Measurements from ENCODE around the gene RBM20. TPM values are rescaled to one million over a fixed set of nuclear protein-coding genes. Genes with fewer than 3 reads are reported as not detected.

RBM20 gene
- polyA plus RNA-seq, 2 of the 4 experiments (the other 2 are of a cell fraction) = 1.5 to 1.8 TPM

DNA sequence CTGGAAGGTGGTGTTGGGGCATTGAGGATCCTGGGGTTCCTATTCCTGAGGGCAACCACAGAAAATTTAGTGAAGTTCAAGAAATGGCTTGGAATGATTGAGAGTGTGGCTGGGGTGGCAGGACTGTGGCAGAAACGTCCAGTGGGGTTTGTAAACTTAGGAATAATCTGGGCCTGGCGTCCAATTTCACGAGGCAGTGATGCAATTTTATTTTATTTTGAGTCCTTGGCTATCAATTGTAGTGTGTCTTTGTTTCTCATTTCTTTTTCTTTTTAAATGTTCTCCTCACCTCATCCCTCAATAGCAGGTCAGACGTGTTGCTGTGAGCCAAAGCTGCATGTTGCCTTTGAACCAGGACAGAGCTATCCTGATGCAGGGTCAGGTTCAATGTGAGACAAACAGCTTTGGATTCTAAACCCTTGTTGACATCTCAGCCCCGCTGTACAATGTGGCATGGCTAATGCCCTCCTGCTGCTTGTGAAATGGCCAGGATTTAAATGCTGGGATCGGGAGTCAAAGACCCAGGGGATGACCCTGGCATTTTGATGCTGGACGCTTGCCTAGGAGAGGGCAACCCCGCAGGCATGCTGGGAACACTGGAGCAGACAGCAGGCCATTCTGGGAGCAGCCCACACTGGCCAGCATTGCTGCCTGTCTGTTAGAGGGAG lies 64.8 kb downstream of the RBM20 start:
- 62% methylated on average over 8 of the region's 8 CpGs for WGBS (ENCODE audit: missing lambda C conversion rate)
- FAIRE-seq (no peak), ATAC-seq (peak in 1 of 2 experiments; percentile 57; a peak in 2 of 6 replicates), DNase-seq (ENCODE audit: low read depth in 1 of 2, low spot score in 1 of 2) (no peak)
- Histone ChIP-seq H3K9me3 (no peaks in the 10 kb centered on the region), H3K4me3 (no peak overlapping the region), H3K4me2 (no peak overlapping the region), H3K4me1 (no peaks in the 10 kb centered on the region), H3K27ac (no peak overlapping the region)
- CTCF ChIA-PET = interaction anchor here (1.0 to 1.5 kb wide), 2 partner anchors 37 to 96 kb away, joined by 4 read pairs; no protein-coding TSS in a partner anchor
- no peak for TF ChIP-seq FOSB (CRISPR knock-in tag; IDR thresholded peaks at IDR 0.05)
- no peak for TF ChIP-seq MAZ (IDR thresholded peaks at IDR 0.05; ENCODE audit: borderline replicate concordance, low read depth, low read length)
- TF ChIP-seq JUNB (IDR thresholded peaks at IDR 0.05) = no peak
- TF ChIP-seq FOXS1 (CRISPR knock-in tag; IDR thresholded peaks at IDR 0.05) = no peak
- TF ChIP-seq CBX2 (IDR thresholded peaks at IDR 0.05; ENCODE audit: borderline replicate concordance, low read depth) = no peak
- TF ChIP-seq, protein P1, sequence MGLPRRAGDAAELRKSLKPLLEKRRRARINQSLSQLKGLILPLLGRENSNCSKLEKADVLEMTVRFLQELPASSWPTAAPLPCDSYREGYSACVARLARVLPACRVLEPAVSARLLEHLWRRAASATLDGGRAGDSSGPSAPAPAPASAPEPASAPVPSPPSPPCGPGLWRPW (IDR thresholded peaks at IDR 0.05) = no peak
- TF ChIP-seq MYC (IDR thresholded peaks at IDR 0.05; ENCODE audit: borderline replicate concordance, low read length) = no peak
- POLR2A ChIA-PET = no interaction called here

DNA sequence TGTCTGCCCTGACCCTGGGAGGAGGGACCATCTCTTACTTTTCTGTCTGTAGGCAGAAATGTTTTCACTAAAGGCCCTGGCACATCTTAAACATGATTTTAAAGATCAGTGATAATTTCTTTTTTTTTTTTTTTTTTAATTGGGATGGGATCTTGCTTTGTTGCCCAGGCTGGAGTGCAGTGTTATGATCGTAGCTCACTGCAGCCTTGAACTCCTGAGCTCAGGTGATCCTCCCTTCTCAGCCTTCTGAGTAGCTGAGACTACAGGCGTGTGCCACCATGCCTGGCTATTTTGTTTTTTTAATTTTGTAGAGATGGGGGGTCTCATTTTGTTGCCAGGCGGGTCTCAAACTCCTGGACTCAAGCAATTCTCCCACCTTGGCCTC lies 65.3 kb downstream of the RBM20 start:
- DNase-seq (ENCODE audit: low read depth in 1 of 2, low spot score in 1 of 2) (no peak), ATAC-seq (no peak), FAIRE-seq (no peak)
- Histone ChIP-seq H3K27ac (no peak overlapping the region), H3K4me1 (no peaks in the 10 kb centered on the region), H3K9me3 (no peaks in the 10 kb centered on the region), H3K4me3 (no peak overlapping the region), H3K4me2 (no peak overlapping the region)
- WGBS (ENCODE audit: missing lambda C conversion rate) = 86% methylated on average over 3 of the region's 3 CpGs
- ChIA-PET POLR2A (no interaction called here), CTCF (interaction anchor here (0.6 to 1.5 kb wide), 2 partner anchors 38 to 92 kb away, joined by 4 read pairs; no protein-coding TSS in a partner anchor)
- TF ChIP-seq SMC3 (IDR thresholded peaks at IDR 0.05) (no peak), GATA3 (IDR thresholded peaks at IDR 0.05; ENCODE audit: borderline replicate concordance) (no peak), RAD21 (conservative IDR thresholded peaks at IDR 0.05 in 1 of 2, IDR thresholded peaks at IDR 0.05 in 1 of 2) (no peak), KDM5A (IDR thresholded peaks at IDR 0.05) (no peak), MAZ (IDR thresholded peaks at IDR 0.05; ENCODE audit: borderline replicate concordance, low read depth, low read length) (no peak), PHF8 (IDR thresholded peaks at IDR 0.05; ENCODE audit: borderline replicate concordance, low read depth) (no peak), BHLHE40 (IDR thresholded peaks at IDR 0.05; ENCODE audit: low read depth, low read length) (no peak), ZC3H11A (IDR thresholded peaks at IDR 0.05) (no peak), MAFK (IDR thresholded peaks at IDR 0.05; ENCODE audit: partially characterized antibody) (no peak), ZSCAN20 (CRISPR knock-in tag; IDR thresholded peaks at IDR 0.05) (no peak), POLR2A (IDR thresholded peaks at IDR 0.05; ENCODE audit: low read length) (no peak)
- TF ChIP-seq, protein P2, sequence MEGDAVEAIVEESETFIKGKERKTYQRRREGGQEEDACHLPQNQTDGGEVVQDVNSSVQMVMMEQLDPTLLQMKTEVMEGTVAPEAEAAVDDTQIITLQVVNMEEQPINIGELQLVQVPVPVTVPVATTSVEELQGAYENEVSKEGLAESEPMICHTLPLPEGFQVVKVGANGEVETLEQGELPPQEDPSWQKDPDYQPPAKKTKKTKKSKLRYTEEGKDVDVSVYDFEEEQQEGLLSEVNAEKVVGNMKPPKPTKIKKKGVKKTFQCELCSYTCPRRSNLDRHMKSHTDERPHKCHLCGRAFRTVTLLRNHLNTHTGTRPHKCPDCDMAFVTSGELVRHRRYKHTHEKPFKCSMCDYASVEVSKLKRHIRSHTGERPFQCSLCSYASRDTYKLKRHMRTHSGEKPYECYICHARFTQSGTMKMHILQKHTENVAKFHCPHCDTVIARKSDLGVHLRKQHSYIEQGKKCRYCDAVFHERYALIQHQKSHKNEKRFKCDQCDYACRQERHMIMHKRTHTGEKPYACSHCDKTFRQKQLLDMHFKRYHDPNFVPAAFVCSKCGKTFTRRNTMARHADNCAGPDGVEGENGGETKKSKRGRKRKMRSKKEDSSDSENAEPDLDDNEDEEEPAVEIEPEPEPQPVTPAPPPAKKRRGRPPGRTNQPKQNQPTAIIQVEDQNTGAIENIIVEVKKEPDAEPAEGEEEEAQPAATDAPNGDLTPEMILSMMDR (IDR thresholded peaks at IDR 0.05) = no peak
- TF ChIP-seq, protein P3, sequence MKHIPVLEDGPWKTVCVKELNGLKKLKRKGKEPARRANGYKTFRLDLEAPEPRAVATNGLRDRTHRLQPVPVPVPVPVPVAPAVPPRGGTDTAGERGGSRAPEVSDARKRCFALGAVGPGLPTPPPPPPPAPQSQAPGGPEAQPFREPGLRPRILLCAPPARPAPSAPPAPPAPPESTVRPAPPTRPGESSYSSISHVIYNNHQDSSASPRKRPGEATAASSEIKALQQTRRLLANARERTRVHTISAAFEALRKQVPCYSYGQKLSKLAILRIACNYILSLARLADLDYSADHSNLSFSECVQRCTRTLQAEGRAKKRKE (CRISPR knock-in tag; IDR thresholded peaks at IDR 0.05; ENCODE audit: low read depth) = no peak
- TF ChIP-seq, protein P4, sequence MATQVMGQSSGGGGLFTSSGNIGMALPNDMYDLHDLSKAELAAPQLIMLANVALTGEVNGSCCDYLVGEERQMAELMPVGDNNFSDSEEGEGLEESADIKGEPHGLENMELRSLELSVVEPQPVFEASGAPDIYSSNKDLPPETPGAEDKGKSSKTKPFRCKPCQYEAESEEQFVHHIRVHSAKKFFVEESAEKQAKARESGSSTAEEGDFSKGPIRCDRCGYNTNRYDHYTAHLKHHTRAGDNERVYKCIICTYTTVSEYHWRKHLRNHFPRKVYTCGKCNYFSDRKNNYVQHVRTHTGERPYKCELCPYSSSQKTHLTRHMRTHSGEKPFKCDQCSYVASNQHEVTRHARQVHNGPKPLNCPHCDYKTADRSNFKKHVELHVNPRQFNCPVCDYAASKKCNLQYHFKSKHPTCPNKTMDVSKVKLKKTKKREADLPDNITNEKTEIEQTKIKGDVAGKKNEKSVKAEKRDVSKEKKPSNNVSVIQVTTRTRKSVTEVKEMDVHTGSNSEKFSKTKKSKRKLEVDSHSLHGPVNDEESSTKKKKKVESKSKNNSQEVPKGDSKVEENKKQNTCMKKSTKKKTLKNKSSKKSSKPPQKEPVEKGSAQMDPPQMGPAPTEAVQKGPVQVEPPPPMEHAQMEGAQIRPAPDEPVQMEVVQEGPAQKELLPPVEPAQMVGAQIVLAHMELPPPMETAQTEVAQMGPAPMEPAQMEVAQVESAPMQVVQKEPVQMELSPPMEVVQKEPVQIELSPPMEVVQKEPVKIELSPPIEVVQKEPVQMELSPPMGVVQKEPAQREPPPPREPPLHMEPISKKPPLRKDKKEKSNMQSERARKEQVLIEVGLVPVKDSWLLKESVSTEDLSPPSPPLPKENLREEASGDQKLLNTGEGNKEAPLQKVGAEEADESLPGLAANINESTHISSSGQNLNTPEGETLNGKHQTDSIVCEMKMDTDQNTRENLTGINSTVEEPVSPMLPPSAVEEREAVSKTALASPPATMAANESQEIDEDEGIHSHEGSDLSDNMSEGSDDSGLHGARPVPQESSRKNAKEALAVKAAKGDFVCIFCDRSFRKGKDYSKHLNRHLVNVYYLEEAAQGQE (IDR thresholded peaks at IDR 0.05) = no peak

Data from A549 (cell line).